Measurements from ENCODE around the gene PAQR8.

GRCh38 chr6:52368002-52368401 is 6.1 kb downstream of the PAQR8 start:
- no peak for TF ChIP-seq CTCF (IDR thresholded peaks at IDR 0.05; ENCODE audit: low read depth, low read length)
- TF ChIP-seq EZH2phosphoT487 (IDR thresholded peaks at IDR 0.05; ENCODE audit: low read depth): no peak
